Liver (tissue), 3 donors: ENCODE measurements around the gene ZNF793.

Experiments
- CTCF ChIP-seq: fragments of 150-350 bp; IDR thresholded peaks from 2 replicates; pipeline ENCODE4 v1.5.1; 2017; ENCODE audit warnings: improper control_type of control experiment, low read depth, low read length; ENCODE audit not compliant: missing input control
- EGR1 ChIP-seq, 2 donors: IDR thresholded peaks; 2 replicates each; pipeline ENCODE4 v1.6.1; 2016 to 2018; ENCODE audit warnings: antibody characterized with exemption in 2 of 2, low read depth in 2 of 2
- JUND ChIP-seq, 2 donors: IDR thresholded peaks; 2 replicates each; pipeline ENCODE4 v1.6.1; 2016; ENCODE audit warnings: antibody characterized with exemption in 2 of 2
- SP1 ChIP-seq: IDR thresholded peaks from 2 replicates; pipeline ENCODE4 v1.6.1; 2018; ENCODE audit warnings: antibody characterized with exemption, mild to moderate bottlenecking
- YY1 ChIP-seq: IDR thresholded peaks from 2 replicates; pipeline ENCODE4 v1.6.1; 2016; ENCODE audit warnings: antibody characterized with exemption, mild to moderate bottlenecking
- TF ChIP-seq, protein P1 (sequence below): IDR thresholded peaks from 2 replicates; pipeline ENCODE4 v1.6.1; 2016; ENCODE audit warnings: antibody characterized with exemption
- donor health status: healthy.
- donor health status: healthy.

- TF ChIP-seq, protein P1, sequence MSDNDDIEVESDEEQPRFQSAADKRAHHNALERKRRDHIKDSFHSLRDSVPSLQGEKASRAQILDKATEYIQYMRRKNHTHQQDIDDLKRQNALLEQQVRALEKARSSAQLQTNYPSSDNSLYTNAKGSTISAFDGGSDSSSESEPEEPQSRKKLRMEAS: no peak
- TF ChIP-seq YY1: peak; percentile 97
- TF ChIP-seq CTCF: no peak
- no peak for TF ChIP-seq EGR1 (IDR thresholded peaks at IDR 0.05; ENCODE audit: low read depth in 2 of 2)
- no peak for TF ChIP-seq JUND (IDR thresholded peaks at IDR 0.05)
- no peak for TF ChIP-seq SP1
These were observed at the start of gene ZNF793 for GRCh38 chr19:37506387-37507166.
